ENCODE data around the gene LCAT.

The LCAT gene

DNA sequence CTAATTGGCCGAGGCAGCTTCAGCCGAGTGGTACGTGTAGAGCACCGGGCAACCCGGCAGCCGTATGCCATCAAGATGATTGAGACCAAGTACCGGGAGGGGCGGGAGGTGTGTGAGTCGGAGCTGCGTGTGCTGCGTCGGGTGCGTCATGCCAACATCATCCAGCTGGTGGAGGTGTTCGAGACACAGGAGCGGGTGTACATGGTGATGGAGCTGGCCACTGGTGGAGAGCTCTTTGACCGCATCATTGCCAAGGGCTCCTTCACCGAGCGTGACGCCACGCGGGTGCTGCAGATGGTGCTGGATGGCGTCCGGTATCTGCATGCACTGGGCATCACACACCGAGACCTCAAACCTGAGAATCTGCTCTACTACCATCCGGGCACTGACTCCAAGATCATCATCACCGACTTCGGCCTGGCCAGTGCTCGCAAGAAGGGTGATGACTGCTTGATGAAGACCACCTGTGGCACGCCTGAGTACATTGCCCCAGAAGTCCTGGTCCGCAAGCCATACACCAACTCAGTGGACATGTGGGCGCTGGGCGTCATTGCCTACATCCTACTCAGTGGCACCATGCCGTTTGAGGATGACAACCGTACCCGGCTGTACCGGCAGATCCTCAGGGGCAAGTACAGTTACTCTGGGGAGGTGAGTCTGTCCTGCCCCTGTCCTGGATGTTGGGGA is 34.7 kb downstream of the LCAT start:
- Histone ChIP-seq H3K36me3 (ENCODE audit: control insufficient read depth, insufficient read depth, low read length) (peaks cover 9% of the 10 kb centered on the region), H3K4me3 (replicated peaks; ENCODE audit: low read depth, low read length) (no peak overlapping the region), H3K27me3 (replicated peaks; ENCODE audit: control insufficient read depth, insufficient read depth, low read length) (no peaks in the 10 kb centered on the region)
- TF ChIP-seq, protein P1, sequence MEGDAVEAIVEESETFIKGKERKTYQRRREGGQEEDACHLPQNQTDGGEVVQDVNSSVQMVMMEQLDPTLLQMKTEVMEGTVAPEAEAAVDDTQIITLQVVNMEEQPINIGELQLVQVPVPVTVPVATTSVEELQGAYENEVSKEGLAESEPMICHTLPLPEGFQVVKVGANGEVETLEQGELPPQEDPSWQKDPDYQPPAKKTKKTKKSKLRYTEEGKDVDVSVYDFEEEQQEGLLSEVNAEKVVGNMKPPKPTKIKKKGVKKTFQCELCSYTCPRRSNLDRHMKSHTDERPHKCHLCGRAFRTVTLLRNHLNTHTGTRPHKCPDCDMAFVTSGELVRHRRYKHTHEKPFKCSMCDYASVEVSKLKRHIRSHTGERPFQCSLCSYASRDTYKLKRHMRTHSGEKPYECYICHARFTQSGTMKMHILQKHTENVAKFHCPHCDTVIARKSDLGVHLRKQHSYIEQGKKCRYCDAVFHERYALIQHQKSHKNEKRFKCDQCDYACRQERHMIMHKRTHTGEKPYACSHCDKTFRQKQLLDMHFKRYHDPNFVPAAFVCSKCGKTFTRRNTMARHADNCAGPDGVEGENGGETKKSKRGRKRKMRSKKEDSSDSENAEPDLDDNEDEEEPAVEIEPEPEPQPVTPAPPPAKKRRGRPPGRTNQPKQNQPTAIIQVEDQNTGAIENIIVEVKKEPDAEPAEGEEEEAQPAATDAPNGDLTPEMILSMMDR (IDR thresholded peaks at IDR 0.05; ENCODE audit: insufficient read depth, low read length, poor library complexity, severe bottlenecking) = no peak
- no peak for DNase-seq (ENCODE audit: extremely low read depth, insufficient read length)

DNA sequence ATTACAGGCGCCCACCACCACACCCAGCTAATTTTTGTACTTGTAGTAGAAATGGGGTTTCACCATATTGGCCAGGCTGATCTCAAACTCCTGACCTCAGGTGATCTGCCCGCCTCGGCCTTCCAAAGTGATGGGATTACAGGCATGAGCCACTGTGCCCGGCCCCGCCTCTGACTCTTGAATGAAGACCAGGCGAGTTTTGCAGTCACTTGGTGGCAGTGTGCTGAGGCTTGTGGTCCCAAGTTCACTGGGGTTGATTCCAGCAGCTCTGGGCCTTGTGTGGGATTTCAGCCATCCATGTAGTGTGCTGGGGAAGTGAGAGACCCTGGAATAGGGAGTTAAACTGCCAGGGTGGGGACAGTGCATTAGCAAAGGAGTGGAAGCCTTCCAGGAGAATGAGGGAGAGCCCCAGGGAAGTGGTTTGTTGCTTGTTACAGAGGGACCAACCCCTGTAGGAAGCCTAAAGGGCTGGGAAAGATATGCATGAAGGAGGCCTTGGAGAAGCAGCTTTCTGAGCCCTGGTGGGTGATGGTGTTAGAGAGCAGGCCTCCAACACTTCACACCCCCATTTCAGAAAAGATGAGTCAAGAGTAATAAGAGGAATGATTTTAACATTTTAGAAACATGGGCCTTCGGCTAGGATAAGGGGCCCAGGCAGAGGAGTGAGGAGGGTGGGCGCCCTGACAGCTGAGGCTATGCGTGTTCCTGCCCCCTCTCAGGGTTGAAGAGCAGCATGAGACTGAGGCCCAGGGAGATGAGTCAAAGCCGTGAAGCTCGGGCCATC is 36.3 kb downstream of the LCAT start:
- no peak for DNase-seq (ENCODE audit: extremely low read depth, insufficient read length)
- no peaks in the 10 kb centered on the region for H3K27me3 ChIP-seq (replicated peaks; ENCODE audit: control insufficient read depth, insufficient read depth, low read length)
- H3K36me3 ChIP-seq (ENCODE audit: control insufficient read depth, insufficient read depth, low read length) = peaks cover 9% of the 10 kb centered on the region
- TF ChIP-seq, protein P1 (IDR thresholded peaks at IDR 0.05; ENCODE audit: insufficient read depth, low read length, poor library complexity, severe bottlenecking) = no peak
- H3K4me3 ChIP-seq (replicated peaks; ENCODE audit: low read depth, low read length) = no peak overlapping the region

DNA sequence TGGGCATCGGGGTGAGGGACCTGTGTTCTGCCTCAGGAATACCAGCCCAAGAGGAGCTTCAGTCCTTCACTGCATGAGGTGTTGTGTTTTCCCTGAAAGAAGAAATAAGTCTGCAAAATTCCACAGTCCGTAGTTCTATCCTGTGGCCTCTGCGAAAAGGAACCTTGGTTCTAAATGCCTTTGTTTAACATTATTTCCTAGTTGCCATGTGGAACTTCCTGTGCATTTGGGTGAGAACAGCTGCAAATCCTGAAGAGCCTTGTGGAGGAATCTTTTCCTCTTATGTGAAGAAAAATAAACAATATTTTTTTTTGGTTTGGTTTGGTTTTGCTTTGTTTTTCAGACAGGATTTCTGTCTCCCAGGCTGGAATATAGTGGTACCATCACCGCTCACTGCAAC is 41.1 kb downstream of the LCAT start:
- Histone ChIP-seq H3K36me3 (ENCODE audit: control insufficient read depth, insufficient read depth, low read length) (no peaks in the 10 kb centered on the region), H3K27me3 (replicated peaks; ENCODE audit: control insufficient read depth, insufficient read depth, low read length) (no peaks in the 10 kb centered on the region), H3K4me3 (replicated peaks; ENCODE audit: low read depth, low read length) (no peak overlapping the region)
- TF ChIP-seq, protein P1 (IDR thresholded peaks at IDR 0.05; ENCODE audit: insufficient read depth, low read length, poor library complexity, severe bottlenecking) = no peak
- DNase-seq (ENCODE audit: extremely low read depth, insufficient read length) = no peak

DNA sequence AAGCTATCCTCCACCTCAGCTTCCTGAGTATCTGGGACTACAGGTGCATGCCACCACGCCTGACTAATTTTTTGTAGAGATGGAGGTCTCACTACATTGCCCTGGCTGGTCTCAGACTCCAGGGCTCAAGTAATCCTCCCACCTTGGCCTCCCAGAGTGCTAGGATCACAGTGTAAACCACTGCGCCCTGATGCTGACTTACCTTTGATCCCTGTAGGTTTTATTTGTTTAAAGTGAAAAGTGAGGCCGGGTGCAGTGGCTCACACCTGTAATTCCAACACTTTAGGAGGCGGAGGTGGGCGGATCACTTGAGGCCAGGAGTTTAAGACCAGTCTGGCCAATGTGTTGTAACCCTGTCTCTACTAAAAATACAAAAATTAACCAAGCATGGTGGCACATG is 42.2 kb downstream of the LCAT start:
- H3K27me3 ChIP-seq (replicated peaks; ENCODE audit: control insufficient read depth, insufficient read depth, low read length) = no peaks in the 10 kb centered on the region
- no peak for DNase-seq (ENCODE audit: extremely low read depth, insufficient read length)
- no peak overlapping the region for H3K4me3 ChIP-seq (replicated peaks; ENCODE audit: low read depth, low read length)
- TF ChIP-seq, protein P1 (IDR thresholded peaks at IDR 0.05; ENCODE audit: insufficient read depth, low read length, poor library complexity, severe bottlenecking) = no peak
- H3K36me3 ChIP-seq (ENCODE audit: control insufficient read depth, insufficient read depth, low read length) = no peaks in the 10 kb centered on the region

DNA sequence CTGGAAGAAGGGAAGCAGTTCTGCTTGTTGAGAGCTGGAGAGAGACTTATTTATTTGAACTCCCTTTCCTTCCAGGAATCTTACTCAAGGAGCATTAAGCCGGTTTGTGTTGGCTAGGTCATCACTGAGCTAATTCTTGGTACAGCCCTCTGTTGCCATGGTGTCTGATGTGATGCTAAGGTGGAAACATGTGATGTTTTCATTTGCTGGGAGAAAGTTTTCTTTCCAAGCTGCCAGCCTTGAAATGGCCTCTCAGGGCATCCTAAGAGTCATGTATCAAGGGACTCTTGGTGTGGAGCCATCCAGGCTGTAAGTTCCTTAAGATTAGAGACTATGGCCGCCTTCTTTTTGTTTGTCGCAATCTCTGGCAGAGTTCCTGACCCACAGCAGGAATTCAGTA is 46.7 kb downstream of the LCAT start:
- TF ChIP-seq, protein P1 (IDR thresholded peaks at IDR 0.05; ENCODE audit: insufficient read depth, low read length, poor library complexity, severe bottlenecking) = no peak
- no peak for DNase-seq (ENCODE audit: extremely low read depth, insufficient read length)

More for the DNA sequence above, 46.7 kb downstream of the LCAT start:
- Histone ChIP-seq H3K36me3 (ENCODE audit: control insufficient read depth, insufficient read depth, low read length) (no peaks in the 10 kb centered on the region), H3K27me3 (replicated peaks; ENCODE audit: control insufficient read depth, insufficient read depth, low read length) (no peaks in the 10 kb centered on the region), H3K4me3 (replicated peaks; ENCODE audit: low read depth, low read length) (no peak overlapping the region)

Data from GM06990 (cell line).